OCI-LY7 (cell line): ENCODE results near the gene PWWP2A.

Experiments
- EZH2phosphoT487 ChIP-seq: fragments of 200-600 bp; sonication (generic); IDR thresholded peaks from 2 replicates; pipeline ENCODE4 v1.6.1; 2018; ENCODE audit warnings: low read depth, borderline replicate concordance, mild to moderate bottlenecking, mixed run types, antibody characterized with exemption, low read length, moderate library complexity, mixed read lengths
- TF ChIP-seq, protein P1 (sequence below): fragments of 200-600 bp; sonication (generic); conservative IDR thresholded peaks from 2 replicates; pipeline ENCODE4 v1.5.1; 2014; ENCODE audit warnings: mild to moderate bottlenecking, antibody characterized with exemption, low read length, moderate library complexity, mixed read lengths

GRCh38 chr5:160081495-160081894 is 37.8 kb downstream of the PWWP2A start:
- no peak for TF ChIP-seq EZH2phosphoT487
- TF ChIP-seq, protein P1, sequence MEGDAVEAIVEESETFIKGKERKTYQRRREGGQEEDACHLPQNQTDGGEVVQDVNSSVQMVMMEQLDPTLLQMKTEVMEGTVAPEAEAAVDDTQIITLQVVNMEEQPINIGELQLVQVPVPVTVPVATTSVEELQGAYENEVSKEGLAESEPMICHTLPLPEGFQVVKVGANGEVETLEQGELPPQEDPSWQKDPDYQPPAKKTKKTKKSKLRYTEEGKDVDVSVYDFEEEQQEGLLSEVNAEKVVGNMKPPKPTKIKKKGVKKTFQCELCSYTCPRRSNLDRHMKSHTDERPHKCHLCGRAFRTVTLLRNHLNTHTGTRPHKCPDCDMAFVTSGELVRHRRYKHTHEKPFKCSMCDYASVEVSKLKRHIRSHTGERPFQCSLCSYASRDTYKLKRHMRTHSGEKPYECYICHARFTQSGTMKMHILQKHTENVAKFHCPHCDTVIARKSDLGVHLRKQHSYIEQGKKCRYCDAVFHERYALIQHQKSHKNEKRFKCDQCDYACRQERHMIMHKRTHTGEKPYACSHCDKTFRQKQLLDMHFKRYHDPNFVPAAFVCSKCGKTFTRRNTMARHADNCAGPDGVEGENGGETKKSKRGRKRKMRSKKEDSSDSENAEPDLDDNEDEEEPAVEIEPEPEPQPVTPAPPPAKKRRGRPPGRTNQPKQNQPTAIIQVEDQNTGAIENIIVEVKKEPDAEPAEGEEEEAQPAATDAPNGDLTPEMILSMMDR, result no peak
